NCI-H345 treated with DMSO at 0.1 percent for 48 hours (cell line): ENCODE measurements around the gene ARHGAP30.
"Not testable (repeated sequence)": the region's sequence is repeated elsewhere in the genome, so short reads cannot be mapped to it uniquely, and the experiment has no call there.

ENCODE experiments used
- DNase-seq: peaks from one replicate; lab custom pipeline; 2025; ENCODE audit not compliant: unreplicated experiment; lab: John Stamatoyannopoulos, UW

Gene ARHGAP30

DNA sequence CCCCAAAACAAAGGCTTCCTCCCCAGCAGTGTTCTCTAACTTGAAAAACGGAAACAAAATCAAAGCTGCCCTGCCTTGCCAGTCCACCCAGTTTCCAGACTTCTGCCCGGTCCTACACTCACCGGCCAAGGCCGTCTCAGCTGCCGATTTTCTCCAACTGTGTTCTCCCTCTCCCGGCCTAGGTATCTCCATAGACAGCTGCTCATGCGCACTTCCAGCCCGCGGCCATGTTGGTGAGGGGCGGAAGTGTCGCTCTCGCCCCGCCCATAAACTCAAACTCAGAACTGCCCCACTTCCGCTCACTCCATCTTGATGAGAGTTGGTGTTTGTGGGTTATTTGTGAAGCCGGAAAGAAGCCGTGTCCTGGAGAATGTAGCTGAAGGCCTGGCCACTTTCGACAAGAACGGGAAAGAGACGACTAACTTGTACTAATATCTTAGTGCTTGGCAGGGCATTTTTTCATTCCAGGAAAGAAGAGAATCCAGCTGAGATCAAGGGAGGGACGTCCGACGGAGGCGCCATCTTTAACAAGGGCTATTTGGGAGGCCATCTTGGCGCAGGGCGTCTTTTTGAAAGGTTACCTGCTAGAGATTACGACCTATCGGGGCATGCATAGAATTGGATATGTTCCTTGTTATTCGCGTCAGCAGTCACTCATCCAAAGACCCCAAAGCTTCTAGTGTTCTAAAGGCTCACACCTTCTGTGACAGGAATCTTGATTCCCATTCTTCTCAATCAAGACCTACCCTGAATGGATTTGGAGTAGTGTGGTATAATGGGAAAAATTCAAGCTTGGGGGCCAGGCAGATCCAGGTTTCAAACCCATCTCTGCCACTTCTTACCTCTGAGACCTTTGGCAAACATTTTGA is 23.7 kb downstream of the ARHGAP30 start, which contains the start of gene USF1:
Gene USF1, minus strand, starts transcription at position 242 of the 869 bp plus-strand sequence. CDS start 2,702 bp downstream, outside the sequence.
- DNase-seq: peak; percentile 94

DNA sequence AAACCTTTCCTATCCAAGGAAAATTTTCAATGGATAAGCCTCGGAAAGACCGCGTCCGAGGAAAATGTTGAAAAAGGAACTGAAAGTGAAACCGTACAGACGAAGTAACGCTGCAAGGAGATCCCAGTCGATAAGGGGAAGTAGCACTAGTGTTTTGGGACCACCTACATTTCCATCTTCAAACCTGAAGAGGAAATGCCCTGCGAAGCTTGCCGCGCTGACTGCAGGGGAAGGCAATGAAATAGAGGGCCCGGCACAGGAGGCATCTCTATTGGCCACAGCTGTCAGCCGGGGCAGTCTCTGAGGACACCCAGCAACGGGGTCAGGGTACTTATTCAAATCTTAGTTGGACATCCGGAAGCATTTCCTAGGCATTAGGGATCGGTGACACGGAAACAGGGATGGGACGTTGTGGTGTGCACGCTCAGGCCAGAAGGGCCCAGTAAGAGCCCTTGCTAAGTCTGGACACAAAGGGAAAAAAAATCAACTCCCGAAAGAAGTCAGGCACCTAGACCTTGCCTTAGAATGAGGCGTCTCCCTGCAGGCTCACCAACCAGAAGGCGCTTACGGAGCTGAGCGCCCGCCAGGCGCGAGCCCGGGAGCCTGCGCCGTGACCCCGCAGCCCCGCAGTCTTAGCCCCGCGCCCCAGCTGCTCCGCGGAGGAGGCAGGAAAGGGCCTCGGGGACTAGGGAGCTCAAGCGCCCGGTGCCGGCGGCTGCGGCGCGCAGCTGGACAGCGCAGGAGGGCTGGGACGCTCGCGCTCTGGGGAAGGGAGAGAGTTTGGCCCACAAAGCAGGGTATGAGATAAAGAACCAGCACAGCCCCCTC is 24.6 kb downstream of the ARHGAP30 start:
- peak; percentile 4 for DNase-seq

DNA sequence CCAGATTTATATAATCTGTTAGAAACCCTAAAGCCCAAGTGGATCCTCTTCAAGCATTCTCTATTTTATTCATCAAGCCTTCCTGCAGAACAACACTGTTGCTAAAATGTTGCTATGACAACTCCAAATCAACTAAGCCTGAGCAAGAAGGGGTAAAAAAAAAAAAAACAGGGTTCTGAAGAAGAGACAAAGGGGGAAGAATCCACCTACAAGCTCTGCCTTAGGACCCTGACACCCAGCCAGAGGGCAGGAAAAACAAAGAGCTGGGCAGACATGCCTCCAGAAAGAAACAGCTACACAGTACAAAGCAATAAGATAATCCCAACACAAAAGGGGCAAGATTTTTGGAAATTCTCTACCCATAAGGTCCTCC is 25.2 kb downstream of the ARHGAP30 start:
- no peak for DNase-seq

DNA sequence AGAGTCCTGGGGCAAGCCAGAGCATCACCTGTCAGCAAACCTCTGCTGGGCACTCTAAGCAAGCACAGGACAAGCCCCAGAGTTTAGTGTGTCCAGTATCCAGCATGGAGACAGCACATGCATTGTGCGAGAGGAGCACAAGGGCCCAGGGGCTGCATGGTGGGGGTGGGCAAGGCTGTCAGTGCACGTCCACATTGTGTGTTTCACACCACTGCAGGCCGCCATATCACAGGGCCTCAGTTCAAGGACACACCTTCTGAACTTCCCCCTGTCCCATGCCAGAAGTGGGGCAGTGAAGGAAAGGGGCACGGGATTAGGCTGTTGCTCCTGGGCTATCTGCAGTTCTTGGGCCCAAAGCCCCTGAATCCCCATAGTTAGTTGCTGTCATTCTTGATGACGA is 30.1 kb downstream of the ARHGAP30 start:
- no peak for DNase-seq

DNA sequence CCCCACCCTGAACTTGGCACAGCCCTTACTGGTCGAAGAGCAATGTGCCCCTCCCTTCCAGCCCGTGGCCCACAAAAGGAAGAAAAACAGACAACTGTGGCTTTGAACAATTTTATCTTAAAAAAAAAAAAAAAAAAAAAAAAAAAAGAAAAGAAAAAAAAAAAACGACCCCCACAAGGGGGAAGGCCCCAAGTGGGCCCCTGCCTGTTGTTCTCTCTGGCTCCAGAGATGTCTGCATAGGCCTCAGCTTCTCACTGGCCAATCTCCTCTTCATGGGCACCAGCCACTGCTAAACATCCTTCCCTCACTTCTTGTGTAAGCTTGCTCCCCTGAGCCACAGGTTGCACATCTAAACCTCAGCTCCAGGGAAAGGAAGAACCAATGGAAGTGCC is 30.5 kb downstream of the ARHGAP30 start:
- DNase-seq: no peak

DNA sequence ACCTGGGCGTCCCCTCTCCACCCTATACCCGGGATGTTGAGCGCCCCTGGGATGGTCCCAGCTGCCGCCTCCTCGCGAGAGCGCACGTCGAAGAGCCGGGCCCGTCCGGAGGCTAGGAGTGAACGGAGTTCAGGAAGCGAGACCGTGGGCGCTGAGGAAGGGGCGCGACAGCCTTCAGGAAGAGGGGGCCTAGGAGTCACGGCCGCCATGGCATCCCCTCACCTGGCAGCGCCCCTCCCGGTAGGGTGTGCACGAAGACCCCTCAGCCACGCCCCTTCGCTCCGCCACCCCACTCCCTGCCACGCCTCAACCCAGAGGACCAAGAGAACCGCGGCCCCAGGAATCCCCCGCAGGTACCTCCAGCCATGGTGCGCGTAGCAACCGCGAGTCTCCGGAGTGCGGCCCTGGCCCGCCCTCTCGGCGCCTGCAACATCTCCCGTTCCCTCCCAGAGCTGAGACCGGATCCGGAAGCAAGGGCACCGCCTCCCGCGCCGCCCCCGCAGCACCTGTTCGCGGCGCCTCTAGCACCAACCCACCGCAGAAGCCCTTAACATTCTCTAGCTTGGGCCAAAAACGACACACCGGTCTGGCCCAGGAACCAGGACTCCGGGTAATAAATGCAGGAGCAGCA is 31.1 kb downstream of the ARHGAP30 start, which contains the start of gene TSTD1:
Gene TSTD1, minus strand, starts transcription at position 442 of the 631 bp plus-strand sequence. Its CDS starts 75 bp downstream, at position 367.
- DNase-seq: peak; percentile 71

DNA sequence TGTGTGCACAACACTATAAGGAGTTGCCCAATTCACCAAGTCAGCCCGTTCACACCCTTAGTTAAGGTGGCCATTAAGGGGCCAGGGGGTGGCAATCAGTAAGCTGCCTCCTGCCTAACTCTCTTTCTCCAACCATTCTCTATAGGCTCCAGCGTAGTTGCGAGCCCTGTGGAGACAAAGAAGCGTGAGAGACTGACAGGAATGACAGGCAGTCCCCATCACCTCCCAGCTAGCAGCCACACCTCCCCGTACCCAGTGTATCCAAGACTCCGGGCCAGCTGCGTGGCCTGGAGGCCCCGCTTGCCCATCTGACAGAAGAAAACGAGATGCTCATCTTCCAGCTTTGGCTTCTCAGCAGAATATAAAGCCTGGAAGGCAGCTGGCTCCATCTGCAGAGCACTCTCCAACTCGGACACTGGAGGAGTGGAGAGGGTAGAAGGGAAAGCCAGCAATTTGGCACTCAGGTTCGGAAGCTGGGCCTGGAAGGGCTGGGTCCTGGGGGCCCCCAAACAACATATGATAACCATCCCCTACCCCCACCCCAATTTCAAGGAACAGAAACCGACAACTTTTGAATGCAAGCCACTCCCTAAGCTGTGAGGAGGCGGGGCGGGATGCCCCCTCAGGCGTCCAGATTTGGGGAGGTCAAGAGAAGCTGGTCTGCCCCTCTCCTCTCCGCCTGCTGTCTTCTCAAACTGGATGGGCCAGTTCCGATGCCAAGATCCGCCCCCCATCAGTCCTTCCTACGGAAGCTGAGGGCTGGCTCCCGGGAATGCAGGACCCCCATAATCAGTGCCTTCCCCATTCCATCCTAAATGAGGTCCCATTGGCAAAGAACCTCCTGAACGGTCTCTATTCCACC is 31.8 kb downstream of the ARHGAP30 start:
- DNase-seq: peak; percentile 12

DNA sequence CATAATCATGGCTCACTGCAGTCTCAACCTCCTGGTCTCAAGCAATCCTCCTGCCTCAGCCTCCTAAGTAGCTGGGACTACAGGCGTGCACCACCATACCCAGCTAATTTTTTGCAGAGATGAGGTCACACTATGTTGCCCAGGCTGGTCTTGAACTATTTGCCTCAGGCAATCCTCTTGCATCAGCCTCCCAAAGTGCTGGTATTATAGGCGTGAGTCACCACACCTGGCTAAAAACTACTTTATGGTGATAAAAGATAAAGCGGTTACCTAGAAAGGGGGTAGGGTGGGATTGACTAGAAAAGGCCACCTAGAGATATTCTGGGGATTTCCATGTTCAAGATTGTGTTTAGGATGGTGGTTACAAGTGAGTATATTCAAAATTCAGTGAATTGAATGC is 35.9 kb downstream of the ARHGAP30 start:
- no peak for DNase-seq

DNA sequence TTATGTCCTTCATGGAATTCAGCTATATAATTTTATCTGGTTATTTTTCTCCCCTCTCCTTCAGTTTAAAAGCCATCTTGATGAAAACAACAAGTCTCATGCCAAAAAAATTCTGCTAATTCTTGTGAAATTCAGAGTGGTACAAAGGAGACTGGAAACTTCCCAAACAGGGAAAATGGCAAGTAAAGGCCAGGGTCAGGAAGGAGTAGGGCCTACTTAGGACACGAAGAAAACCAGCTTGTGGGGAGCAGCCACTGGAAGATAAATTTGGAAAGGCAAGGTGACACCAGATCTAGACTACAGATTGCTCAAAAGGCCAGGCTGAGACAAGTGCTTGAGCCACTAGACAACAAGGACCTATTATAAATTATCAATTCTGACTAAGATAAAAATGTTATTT is 37.3 kb downstream of the ARHGAP30 start:
- no peak for DNase-seq

DNA sequence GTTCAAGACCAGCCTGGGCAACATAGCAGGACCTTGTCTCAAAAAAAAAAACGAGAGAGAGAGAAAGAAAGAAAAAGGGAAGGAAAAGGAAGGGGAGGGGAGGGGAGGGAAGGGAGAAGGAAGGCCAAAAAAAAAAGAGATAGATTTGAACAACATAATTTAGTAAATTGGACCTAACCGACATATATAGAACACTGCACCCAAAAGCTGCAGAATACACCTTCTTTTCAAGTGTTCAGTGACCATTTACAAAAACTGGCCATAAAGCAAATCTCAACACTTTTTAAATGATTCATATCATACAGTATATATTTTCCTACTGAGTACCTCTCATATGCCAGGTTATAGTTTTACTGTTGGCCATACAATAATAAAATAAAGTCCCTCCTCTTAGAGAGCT is 37.8 kb downstream of the ARHGAP30 start:
- no peak for DNase-seq

DNA sequence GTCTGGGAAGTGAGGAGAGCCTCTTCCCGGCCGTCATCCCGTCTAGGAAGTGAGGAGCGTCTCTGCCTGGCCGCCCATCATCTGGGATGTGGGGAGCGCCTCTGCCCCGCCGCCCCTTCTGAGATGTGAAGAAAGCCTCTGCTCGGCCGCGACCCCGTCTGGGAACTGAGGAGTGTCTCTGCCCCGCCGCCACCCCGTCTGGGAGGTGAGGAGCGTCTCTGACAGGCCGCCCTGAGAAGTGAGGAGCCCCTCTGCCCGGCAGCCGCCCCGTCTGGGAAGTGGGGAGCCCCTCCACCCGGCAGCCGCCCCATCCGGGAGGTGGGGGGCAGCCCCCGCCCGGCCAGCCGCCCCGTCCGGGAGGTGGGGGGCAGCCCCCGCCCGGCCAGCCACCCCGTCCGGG is 40.2 kb downstream of the ARHGAP30 start:
- DNase-seq: not testable (repeated sequence)

DNA sequence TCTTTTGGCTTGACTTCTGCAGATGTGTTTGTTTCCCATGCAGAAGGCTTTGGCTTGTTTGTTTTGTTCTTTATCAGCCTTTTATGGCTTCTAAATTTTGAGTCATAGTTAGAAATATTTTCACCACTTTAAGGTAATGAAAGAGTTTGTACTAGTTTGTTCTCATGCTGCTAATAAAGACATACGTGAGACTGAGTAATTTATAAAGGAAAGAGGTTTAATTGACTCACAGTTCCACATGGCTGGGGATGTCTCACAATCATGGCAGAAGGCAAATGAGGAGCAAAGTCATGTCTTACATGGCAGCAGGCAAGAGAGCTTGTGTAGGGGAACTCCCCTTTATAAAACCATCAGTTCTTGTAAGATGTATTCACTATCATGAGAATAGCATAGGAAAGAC is 42.7 kb downstream of the ARHGAP30 start:
- DNase-seq: not testable (repeated sequence)

DNA sequence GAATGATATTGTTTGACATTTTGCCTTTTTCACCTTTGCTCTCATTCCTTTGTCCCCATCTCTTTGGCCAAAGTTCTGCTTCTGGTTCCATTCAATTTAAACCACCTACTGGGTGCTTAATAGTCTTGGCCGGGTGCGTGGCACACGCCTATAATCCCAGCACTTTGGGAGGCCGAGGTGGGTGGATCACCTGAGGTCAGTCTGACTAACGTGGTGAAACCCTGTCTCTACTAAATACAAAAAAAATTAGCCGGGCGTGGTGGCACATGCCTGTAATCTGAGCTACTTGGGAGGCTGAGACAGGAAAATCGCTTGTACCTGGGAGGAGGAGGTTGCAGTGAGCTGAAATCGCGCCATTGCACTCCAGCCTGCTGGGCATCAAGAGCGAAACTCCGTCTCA is 47.3 kb downstream of the ARHGAP30 start:
- not testable (repeated sequence) for DNase-seq

DNA sequence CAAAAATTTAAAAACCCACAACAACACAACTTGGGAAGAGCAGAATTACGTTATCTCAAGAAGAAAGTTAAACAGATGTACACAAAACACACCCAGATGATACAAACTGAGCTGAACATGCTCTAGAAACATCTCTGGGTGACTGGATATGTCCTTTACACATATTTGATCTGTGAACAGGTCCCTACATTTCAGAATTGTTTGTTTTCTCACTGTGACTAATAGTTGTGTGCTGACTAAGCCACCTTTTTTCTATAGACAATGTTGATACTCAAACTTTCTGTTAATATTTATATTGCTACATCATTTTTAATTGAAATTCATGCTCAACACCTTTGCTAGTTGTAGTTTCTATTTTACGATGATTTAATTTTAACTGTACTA is 47.7 kb downstream of the ARHGAP30 start:
- DNase-seq: no peak

DNA sequence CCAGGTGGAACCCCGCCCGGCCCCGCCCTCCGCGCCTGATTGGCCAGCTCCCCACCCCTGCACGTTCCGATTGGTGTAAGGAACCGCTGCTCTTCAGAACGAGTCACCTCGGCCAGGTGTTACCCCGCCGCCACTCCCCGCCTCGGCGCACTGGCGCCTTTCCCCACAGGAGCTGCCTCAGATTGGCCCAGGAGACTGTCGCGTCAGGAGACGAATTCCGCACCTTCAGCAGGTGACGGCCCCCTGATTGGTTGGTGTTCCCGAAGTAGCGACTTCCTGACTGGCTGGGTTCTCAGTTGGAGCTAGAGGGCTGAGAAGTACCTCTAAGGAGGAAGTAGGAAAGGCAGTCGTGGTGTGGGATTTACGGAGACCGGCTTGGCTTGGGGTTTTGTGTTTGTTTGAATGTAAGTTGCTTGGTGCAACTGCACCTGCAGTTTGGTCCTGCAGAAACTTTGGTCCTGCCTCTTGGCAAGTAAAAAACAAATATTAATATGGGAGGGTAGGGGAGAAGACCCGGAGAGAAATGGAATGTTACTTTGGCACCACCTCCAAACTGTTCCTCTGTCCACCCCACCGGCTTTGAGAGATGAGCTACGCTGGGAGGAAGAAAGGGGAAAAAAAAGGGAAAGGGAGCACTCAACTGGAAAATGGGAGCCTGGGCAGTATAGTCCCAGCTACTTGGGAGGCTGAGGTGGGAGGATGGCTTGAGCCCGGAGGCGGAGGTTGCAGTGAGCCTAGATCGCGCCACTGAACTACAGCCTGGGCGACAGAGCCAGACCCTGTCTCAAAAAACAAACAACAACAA is 48.3 kb downstream of the ARHGAP30 start:
- DNase-seq: peak; percentile 98

DNA sequence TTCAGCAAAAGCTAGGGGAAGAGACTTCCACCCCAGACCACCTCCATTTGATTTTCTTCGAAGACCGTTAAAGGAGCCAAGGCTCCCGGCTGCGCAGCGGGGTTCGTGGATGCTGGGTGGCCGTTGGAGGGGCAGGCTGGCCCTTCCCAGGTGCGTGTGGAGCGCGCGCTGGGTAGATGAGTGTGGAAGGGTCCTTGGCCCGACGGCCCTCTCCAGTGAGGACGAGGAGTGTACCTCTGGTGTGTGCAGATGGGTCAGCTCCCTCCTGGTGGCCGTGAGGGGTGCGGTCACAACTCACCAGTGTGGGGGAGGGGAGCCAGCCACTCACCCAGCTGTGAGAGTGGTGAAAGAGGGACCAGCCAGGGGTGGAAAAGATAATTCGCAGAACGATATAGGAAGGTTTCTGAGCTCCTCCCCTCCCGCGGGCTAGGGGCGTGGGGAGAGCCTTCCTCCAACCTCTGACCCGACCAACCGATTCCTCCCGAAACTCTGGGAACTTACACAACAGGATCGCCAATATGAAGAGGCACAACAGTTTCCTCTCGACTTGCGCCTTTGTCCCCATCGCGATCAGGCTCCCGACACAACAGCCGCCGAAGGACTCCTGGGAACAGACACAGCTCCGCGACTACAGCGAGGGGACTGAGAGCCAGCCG is 49.1 kb downstream of the ARHGAP30 start, which contains the start of gene F11R:
Gene F11R, minus strand, starts transcription at position 644 of the 656 bp plus-strand sequence. Its CDS starts 79 bp downstream, at position 565.
- no peak for DNase-seq

DNA sequence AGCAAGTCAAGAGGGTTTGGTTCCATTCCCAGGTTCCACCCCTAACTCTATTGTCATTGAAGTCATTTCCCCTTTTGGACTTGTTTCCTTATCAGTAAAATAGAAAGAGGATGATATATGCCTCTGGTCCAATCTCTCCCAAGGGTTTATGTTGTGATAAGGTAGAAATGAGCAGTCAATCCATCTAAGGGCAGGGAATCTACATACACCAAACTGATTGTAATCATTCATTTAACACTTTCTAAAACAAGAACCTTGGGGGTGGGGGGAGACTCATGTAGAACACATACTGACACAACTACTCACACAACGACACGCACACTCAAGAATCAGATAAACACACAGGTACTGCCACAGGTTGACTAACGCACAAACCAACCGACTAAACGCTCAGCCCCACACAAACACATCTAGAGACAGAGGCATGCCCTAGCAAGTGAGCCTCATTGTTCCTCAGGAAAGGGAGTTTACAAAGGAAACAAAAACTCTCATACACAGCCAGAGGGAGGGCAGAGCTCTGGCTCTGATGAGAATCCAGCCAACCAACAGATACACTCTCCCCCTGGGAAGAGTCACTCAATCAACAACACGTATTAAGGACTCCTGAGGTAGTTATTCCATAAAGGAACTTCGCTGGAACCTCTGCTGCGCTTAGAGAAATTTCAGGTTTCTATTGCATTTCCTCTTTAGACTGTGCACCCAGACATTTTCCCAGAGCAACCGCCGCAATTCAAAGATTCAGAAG is 49.8 kb downstream of the ARHGAP30 start:
- DNase-seq: peak; percentile 77

DNA sequence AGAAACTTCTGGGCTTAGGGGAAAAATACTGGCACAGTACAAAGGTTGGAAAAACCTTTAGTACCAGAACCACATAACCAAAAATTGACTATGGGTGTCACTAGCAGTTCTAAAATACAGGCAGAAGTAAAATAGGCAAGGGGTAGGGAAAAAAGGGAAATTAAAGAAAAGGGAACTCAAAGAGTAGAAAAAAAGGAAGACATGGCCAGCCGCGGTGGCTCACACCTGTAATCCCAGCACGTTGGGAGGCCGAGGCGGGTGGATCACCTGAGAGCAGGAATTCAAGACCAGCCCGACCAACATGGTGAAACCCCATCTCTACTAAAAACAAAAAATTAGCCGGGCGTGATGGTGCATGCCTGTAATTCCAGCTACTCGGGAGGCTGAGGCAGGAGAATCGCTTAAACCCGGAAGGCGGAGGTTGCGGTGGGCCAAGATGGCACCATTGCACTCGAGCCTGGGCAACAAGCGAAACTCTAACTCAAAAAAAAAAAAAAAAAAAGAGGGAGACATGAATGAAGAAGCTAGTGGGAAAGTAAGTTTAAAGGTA is 50.5 kb downstream of the ARHGAP30 start:
- not testable (repeated sequence) for DNase-seq
